GM23248 (cell line): ENCODE data around the gene EZH2. TPM values are rescaled to one million over a fixed set of nuclear protein-coding genes. Genes with fewer than 3 reads are reported as not detected.

Source experiments
- DNase-seq: peaks from one replicate; pipeline ENCODE4 v3.0.0-alpha.2; 2015
- H2AFZ ChIP-seq: fragments of 200-600 bp; sonication (generic); 2 replicates; pipeline ENCODE4 v1.6.1; 2016; ENCODE audit warnings: antibody characterized with exemption
- H3F3A ChIP-seq: fragments of 200-600 bp; sonication (generic); 2 replicates; pipeline ENCODE4 v1.6.1; 2016; ENCODE audit warnings: mild to moderate bottlenecking, antibody characterized with exemption, mixed run types; ENCODE audit not compliant: insufficient read depth
- H3K27ac ChIP-seq: fragments of 200-600 bp; sonication (generic); 2 replicates; pipeline ENCODE4 v1.5.1; 2016; ENCODE audit warnings: mild to moderate bottlenecking
- H3K27me3 ChIP-seq: fragments of 200-600 bp; sonication (generic); replicated peaks from 2 replicates; pipeline ENCODE4 v1.6.1; 2016; ENCODE audit warnings: mild to moderate bottlenecking; ENCODE audit not compliant: insufficient read depth
- H3K36me3 ChIP-seq: fragments of 200-600 bp; sonication (generic); 2 replicates; pipeline ENCODE4 v1.6.1; 2016; ENCODE audit warnings: low read depth, mild to moderate bottlenecking
- H3K4me1 ChIP-seq: fragments of 200-600 bp; sonication (generic); 2 replicates; pipeline ENCODE4 v1.6.1; 2016; ENCODE audit warnings: mild to moderate bottlenecking; ENCODE audit not compliant: insufficient read depth
- H3K4me2 ChIP-seq: fragments of 200-600 bp; sonication (generic); one replicate; pipeline ENCODE4 v1.6.1; 2016; ENCODE audit warnings: mild to moderate bottlenecking; ENCODE audit not compliant: unreplicated experiment
- H3K4me3 ChIP-seq: fragments of 200-600 bp; sonication (generic); 2 replicates; pipeline ENCODE4 v1.5.1; 2016; ENCODE audit warnings: mild to moderate bottlenecking
- H3K79me2 ChIP-seq: fragments of 200-600 bp; sonication (generic); 2 replicates; pipeline ENCODE4 v1.6.1; 2016; ENCODE audit warnings: mild to moderate bottlenecking; ENCODE audit not compliant: insufficient read depth
- H3K9ac ChIP-seq: fragments of 200-600 bp; sonication (generic); 2 replicates; pipeline ENCODE4 v1.6.1; 2016; ENCODE audit warnings: mild to moderate bottlenecking
- H3K9me2 ChIP-seq: fragments of 200-600 bp; sonication (generic); 2 replicates; pipeline ENCODE4 v1.6.1; 2016; ENCODE audit warnings: mixed run types, mild to moderate bottlenecking, moderate library complexity; ENCODE audit not compliant: insufficient read depth
- H3K9me3 ChIP-seq: fragments of 200-600 bp; sonication (generic); one replicate; pipeline ENCODE4 v1.6.1; 2017; ENCODE audit warnings: low read depth
- H4K20me1 ChIP-seq: fragments of 200-600 bp; sonication (generic); 2 replicates; pipeline ENCODE4 v1.6.0; 2016; ENCODE audit not compliant: insufficient read depth
- EZH2 ChIP-seq: fragments of 200-600 bp; sonication (generic); IDR thresholded peaks from 2 replicates; pipeline ENCODE4 v1.6.1; 2018; ENCODE audit warnings: antibody characterized with exemption, mild to moderate bottlenecking; ENCODE audit not compliant: insufficient read depth, poor library complexity, severe bottlenecking
- EZH2phosphoT487 ChIP-seq: fragments of 200-600 bp; sonication (generic); IDR thresholded peaks from 2 replicates; pipeline ENCODE4 v1.6.1; 2018; ENCODE audit warnings: antibody characterized with exemption, moderate library complexity, mild to moderate bottlenecking, low read depth; ENCODE audit not compliant: insufficient read depth
- WGBS, 2 experiments: methylation state at CpG; one replicate each; pipeline ENCODE4 v1.1.6; 2015 to 2017; ENCODE audit warnings: low lambda C conversion rate in 2 of 2, low coverage in 1 of 2; ENCODE audit errors: missing lambda C conversion rate in 2 of 2; 5-methylcytosine and 5-hydroxymethylcytosine counted together
- in situ Hi-C: fragments of 300-500 bp; cut with MboI; formaldehyde crosslinking; loops from 2 replicates; pipeline ENCODE4 v1.15.0; 2020
- polyA plus RNA-seq: library from polyadenylated mRNA; unstranded; fragments of >200 nt; fragmentation: Nextera tagmentation; extraction: Ambion mirVana; gene quantifications from 2 replicates; pipeline ENCODE4 v1.2.1, GENCODE V29; 2016
- total RNA-seq: library from RNA; depleted of rRNA; stranded (reverse); fragments of >200 nt; shearing (Covaris generic); gene quantifications from 2 replicates; pipeline ENCODE4 v1.2.3, GENCODE V29; 2014

The EZH2 gene
- total and polyA plus RNA-seq, 2 experiments from 2014 or later, result 7.6 to 9.6 TPM

GRCh38 chr7:148915211-148915610, 31.1 kb upstream of the EZH2 start:
- Histone ChIP-seq H4K20me1 (no peaks in the 10 kb centered on the region), H3K4me1 (0 out of 2 replicates have a peak, but pooled peaks cover 6% of the 10 kb centered on the region), H3K4me2 (no peak overlapping the region), H3F3A (0 out of 2 replicates have a peak, but pooled peaks cover 4% of the 10 kb centered on the region), H3K79me2 (no peaks in the 10 kb centered on the region), H3K9me2 (no peaks in the 10 kb centered on the region), H2AFZ (no peak overlapping the region), H3K27ac (no peak overlapping the region), H3K9me3 (no peaks in the 10 kb centered on the region), H3K9ac (no peak overlapping the region), H3K36me3 (no peaks in the 10 kb centered on the region), H3K4me3 (no peak overlapping the region), H3K27me3 (no peaks in the 10 kb centered on the region; the same call in 1 of the 2 replicates)
- TF ChIP-seq EZH2, result no peak
- TF ChIP-seq EZH2phosphoT487, result no peak
- 79 to 82% methylated on average over 7 of the region's 7 CpGs for WGBS, 2 experiments
- no peak for DNase-seq
- in situ Hi-C loops, result no loop called here

GRCh38 chr7:148914208-148914777, 30.2 kb upstream of the EZH2 start:
- H3K4me1 ChIP-seq, result 0 out of 2 replicates have a peak, but pooled peaks cover 6% of the 10 kb centered on the region
- DNase-seq, result peak; percentile 68
- H3K36me3 ChIP-seq, result no peaks in the 10 kb centered on the region
- no peak overlapping the region for H3K27ac ChIP-seq
- 58 to 64% methylated on average over 10 of the region's 10 CpGs for WGBS, 2 experiments
- H3K79me2 ChIP-seq, result no peaks in the 10 kb centered on the region
- no peaks in the 10 kb centered on the region for H3K9me3 ChIP-seq
- H3K9me2 ChIP-seq, result no peaks in the 10 kb centered on the region
- 0 out of 2 replicates have a peak, but pooled peaks cover 4% of the 10 kb centered on the region for H3F3A ChIP-seq
- no peak overlapping the region for H2AFZ ChIP-seq
- H3K27me3 ChIP-seq, result peaks cover 2% of the 10 kb centered on the region
- no peak overlapping the region for H3K9ac ChIP-seq
- H3K4me3 ChIP-seq, result no peak overlapping the region
- in situ Hi-C loops, result no loop called here
- H3K4me2 ChIP-seq, result no peak overlapping the region
- H4K20me1 ChIP-seq, result no peaks in the 10 kb centered on the region
- no peak for TF ChIP-seq EZH2
- no peak for TF ChIP-seq EZH2phosphoT487

GRCh38 chr7:148912758-148913541, 28.9 kb upstream of the EZH2 start:
- H3K9me2 ChIP-seq, result no peaks in the 10 kb centered on the region
- no peaks in the 10 kb centered on the region for H3K79me2 ChIP-seq
- H3K27me3 ChIP-seq, result peaks cover 7% of the 10 kb centered on the region
- DNase-seq, result no peak
- no peaks in the 10 kb centered on the region for H4K20me1 ChIP-seq
- no peaks in the 10 kb centered on the region for H3K36me3 ChIP-seq
- H3K9ac ChIP-seq, result no peak overlapping the region
- no peak overlapping the region for H3K27ac ChIP-seq
- 0 out of 2 replicates have a peak, but pooled peaks cover 4% of the 10 kb centered on the region for H3F3A ChIP-seq
- H3K9me3 ChIP-seq, result no peaks in the 10 kb centered on the region
- in situ Hi-C loops, result no loop called here
- H3K4me2 ChIP-seq, result no peak overlapping the region
- no peak overlapping the region for H2AFZ ChIP-seq
- 59% methylated on average over 8 of the region's 8 CpGs for WGBS, 2 experiments
- H3K4me3 ChIP-seq, result no peak overlapping the region
- TF ChIP-seq EZH2phosphoT487, result no peak
- 0 out of 2 replicates have a peak, but pooled peaks cover 6% of the 10 kb centered on the region for H3K4me1 ChIP-seq

- no peak overlapping the region for H3K9ac ChIP-seq
- in situ Hi-C loops, result no loop called here
- H4K20me1 ChIP-seq, result no peaks in the 10 kb centered on the region
- no peaks in the 10 kb centered on the region for H3K9me2 ChIP-seq
- no peak overlapping the region for H3K27ac ChIP-seq
- no peak for TF ChIP-seq EZH2phosphoT487
- no peak for TF ChIP-seq EZH2
- H3K9me3 ChIP-seq, result no peaks in the 10 kb centered on the region
- no peak for DNase-seq
- H3K4me2 ChIP-seq, result no peak overlapping the region
- 0 out of 2 replicates have a peak, but pooled peaks cover 6% of the 10 kb centered on the region for H3K4me1 ChIP-seq
- 0 out of 2 replicates have a peak, but pooled peaks cover 4% of the 10 kb centered on the region for H3F3A ChIP-seq
- WGBS, 2 experiments, result 49 to 55% methylated on average over 4 of the region's 4 CpGs
- peaks cover 7% of the 10 kb centered on the region for H3K27me3 ChIP-seq
- H2AFZ ChIP-seq, result no peak overlapping the region
- H3K36me3 ChIP-seq, result no peaks in the 10 kb centered on the region
- no peaks in the 10 kb centered on the region for H3K79me2 ChIP-seq
- no peak overlapping the region for H3K4me3 ChIP-seq
Measured at GRCh38 chr7:148912151-148912550, 28.1 kb upstream of the EZH2 start.
